GM15510 (cell line): Measurements from ENCODE around the gene LMNA.

Experiments
- POLR2A ChIP-seq: IDR thresholded peaks from 3 replicates; pipeline ENCODE4 v1.6.1; 2011; ENCODE audit warnings: borderline replicate concordance; ENCODE audit not compliant: insufficient read length; ENCODE audit errors: extremely low read depth

LMNA gene

DNA sequence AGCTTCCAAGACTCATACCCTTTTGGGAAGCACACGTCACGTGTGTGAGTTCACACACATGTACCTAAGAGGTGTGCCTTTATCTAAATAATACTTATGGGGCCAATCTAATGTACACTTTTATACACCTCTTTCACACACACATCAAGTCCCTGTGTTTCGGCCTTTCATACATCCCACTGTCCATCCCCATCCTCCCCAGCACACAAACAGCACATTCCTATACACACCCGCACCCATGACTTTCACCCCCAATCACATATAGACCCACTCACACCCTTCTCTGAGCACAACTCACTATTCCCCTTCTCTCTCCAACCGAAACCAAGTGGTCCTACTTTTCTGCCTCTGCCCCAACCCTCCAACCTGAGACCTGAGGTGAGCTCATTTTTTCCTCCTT is 35.8 kb upstream of the LMNA start:
- TF ChIP-seq POLR2A = no peak

DNA sequence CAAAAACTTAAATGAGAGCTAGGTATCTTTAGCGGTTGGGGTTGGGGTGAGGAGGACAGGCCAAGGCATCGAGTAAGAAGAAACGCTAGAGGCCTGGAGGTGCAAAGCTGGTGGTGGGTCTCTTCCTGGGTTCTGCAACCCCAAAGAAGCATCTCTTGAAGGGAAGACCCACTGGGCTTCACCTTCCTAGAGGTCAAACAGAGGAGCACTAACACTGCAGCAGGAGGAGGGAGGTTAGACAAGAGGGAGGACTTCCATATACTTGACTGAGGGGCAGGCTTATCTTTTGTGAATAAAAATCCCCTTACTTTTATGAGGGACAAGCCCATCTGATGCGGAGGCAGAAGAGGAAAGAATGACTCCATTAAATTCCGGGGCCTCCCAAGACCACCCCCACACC is 34.7 kb upstream of the LMNA start:
- TF ChIP-seq POLR2A = no peak

DNA sequence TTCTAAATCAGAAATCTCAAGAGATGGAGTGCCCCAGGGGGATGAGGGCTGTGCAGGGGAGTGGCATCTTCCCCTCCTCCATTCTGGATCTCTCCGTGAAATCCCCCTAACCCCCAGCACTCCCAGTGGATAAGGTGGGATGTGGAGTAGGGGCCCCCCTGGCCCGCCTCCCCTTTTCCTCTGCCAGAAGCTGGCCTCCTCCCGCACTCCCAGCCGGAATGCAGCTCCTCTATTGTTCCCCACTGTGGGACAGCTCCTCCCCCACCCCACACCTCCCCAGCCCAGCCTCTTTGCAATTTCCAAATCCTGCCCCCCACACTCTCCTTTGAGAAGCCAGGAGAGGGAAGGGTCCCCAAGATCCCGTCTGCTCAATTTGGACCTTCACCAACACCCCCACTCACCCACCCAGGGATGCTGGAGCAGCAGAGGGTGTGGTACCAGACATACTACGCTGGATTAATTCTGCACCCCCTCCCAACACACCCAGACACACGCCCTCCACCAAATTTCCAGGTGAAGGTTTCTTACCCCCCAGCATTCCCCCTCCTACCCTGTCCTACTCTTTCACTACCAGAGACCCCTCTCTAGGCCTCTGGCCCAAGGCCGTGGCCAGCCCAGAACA is 34.2 kb upstream of the LMNA start:
- TF ChIP-seq POLR2A = no peak

DNA sequence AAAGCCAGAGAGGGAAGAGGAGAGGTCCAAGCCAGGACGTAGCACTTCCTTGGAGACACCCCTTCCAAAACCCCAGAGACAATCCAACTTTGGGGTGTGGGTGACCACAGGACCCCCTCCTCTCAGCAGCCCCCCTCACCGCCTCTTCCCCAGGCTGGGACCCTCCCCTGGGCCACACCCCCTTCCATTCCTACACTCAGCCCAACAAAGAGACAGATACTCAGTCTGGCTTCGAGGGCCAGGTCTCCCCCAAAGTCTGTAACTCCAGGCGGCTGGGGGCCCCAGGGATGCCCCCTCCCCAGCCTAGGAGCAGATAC is 33.7 kb upstream of the LMNA start:
- TF ChIP-seq POLR2A = no peak

DNA sequence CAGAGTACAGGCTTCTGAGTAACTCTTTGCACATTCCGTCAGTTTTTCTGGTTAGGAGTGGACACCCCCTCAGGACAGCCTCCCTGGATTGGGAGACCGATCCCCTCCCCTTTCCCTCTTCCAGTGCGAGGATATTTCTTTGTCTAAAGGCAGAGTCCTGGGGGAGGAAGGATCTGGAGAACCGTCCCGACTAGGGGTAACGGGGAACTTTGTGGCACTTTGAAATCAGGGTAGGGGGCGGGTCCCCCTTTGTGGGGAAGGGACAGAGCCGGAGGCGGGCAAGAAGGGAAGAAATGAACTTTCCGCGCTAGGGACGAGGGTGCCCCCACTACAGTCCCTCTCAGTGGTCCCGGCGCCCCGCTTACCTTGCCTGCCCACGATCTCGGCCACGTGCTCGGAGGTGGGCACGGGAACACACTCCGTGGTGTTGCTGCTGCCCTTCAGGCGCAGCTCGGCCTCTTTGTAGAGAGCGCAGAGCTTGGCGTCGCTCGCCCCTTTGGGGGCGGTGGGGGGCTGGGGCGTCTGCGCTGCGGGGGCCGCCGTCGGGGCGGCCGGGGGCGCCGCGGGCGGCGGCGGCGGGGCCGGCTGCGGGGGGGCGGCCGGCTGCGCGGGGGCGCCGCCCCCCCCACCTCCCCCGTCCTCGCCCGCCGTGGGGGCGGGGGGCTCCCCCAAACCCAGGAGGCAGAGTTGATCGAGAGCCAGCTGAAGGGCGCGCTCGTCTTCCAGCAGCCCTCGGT is 33.2 kb upstream of the LMNA start:
- TF ChIP-seq POLR2A = no peak

DNA sequence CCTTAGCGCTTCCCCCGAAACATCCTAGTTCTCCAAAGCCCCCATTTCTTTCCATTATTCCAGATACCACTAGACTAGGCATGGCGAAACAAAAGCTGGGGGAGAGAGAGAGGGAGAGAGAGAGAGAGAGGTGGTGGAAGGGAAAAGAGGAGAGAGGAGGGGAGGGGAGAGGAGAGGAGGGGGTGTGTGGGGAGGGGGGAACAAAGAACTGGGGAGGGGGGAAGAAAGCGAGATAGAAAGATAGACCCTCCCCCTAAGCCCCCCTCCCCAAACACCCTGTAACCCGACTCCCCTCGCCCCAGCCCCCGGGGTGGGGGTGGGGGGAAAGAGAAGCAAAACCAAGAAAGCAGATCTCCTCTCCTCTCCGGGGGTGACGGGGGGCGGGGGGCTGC is 32.6 kb upstream of the LMNA start:
- no peak for TF ChIP-seq POLR2A

DNA sequence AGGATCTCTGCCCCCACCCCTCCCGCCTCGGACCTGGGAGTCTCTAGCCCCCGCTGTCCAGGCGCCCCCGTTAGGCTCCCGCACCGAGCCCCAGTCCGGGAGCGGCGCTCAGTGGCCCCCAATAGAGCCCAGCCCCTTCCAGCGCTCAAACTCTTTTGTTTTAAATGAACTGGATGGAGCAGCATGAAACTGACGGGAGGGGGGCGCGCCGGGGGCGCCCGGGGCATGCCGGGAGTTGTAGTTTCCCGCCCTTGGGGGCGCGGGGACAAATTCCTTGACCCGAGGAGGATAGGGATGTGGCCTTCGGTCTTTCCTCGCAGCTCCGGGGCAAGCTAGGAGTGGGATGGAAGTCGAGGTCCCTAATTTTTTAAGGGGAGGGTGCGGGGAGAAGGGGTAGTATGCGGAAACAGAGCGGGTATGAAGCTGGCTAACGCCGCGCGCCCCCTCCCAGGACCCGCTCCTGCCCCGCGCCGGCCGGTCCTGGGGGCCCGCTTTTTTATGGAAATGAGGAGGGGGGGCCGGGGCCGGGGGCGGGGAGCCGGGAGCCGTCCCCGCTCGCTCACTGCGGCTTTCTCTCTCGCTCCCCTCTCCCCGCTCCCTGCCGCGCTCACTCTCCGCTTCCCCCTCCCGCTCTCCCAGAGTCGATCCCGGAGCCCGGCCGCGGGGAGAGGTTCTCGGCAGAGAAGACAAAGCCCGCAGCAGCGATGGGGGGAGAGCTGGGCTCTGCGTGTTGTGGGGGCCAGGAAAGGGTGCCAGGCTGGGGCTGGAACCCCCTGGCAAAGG is 32.0 kb upstream of the LMNA start, which contains the start of gene MEX3A:
Gene MEX3A (minus strand): TSS at position 157 of the 783 bp plus-strand sequence. CDS start 467 bp downstream, outside the sequence.
- no peak for TF ChIP-seq POLR2A

DNA sequence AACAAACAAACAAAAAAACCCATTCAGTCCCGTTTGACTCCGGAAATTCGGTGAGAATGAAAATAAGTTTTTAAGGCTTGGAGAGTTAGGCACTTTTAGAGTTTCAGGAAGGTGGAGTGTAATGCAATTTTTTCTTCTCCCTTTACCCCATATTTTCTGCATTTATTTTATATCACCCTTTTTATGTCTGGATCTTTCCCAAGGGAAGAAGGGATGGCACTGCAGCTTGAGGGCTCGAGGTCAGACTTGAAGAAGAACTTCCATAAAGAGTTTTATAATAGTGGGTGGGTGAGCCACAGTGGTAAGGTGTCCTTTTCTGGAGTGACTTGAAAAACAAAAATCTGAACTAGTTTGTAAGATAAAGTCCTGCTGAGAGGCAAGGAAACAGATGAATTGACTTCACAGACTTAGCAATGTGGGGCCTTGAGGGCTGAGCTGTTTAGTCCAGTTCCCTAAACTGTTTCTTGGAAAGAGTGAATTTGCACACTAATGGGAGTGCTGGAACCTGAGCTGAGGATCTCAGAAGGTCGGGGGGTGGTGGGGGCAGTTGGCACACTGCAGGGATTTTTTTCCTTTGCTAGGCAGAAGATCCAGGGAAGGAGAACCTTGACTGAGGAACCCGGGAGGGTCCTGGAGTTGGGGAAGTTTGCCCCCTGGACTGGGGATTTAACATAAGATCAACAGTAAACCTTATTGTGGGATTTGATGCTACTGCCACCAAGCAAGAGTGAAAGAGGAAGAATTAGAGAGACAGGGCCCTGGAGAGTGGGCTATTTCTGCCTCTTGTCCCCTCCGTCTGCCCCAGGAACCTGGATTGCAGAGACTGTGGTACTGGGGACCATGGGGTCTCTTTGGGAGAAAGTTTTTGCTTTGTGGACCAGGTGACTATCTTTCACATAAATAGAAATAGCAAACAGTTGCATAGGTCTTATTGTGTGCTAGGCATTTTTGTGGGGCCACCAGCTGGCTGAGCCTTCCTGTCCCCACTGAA is 30.4 kb upstream of the LMNA start:
- no peak for TF ChIP-seq POLR2A

DNA sequence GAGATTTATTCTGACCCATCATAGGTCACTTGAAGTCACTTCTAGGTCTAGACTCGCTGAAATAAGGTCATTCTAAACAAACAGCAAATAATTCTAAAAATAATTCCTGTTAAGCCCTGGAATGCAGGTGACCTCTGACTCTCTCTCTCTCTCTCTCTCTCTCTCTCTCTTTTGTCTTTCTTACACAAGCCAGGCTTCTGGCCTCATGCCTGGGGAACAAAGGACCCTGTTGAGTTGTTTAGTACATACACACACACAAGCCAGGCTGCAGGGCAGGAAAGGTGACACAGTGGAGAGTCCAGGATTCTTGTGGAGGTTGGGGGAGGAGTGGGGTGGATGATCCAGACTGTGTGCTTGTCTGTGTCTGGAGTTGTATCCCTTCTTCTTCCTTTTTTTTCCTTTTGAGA is 28.3 kb upstream of the LMNA start:
- no peak for TF ChIP-seq POLR2A

DNA sequence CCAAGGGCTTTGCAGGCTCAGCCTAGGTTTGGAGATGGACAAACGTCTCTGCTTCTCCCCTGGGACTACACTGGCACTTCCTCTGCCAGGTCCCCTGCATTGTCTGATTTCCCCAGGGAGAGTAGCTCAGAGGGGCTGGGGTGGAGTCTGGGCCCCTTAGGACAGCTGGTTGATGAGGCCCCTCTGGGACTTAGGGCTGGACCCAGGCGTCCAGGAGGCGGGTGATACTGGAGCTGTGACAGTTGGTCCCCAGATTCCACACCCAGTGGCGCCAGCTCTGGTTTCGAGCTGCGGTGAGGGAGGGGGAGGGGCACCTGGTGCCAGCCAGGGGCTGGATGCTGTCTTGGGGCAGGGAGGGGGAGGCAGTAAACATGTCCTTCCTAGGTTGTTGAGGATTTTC is 24.8 kb upstream of the LMNA start:
- TF ChIP-seq POLR2A = no peak

DNA sequence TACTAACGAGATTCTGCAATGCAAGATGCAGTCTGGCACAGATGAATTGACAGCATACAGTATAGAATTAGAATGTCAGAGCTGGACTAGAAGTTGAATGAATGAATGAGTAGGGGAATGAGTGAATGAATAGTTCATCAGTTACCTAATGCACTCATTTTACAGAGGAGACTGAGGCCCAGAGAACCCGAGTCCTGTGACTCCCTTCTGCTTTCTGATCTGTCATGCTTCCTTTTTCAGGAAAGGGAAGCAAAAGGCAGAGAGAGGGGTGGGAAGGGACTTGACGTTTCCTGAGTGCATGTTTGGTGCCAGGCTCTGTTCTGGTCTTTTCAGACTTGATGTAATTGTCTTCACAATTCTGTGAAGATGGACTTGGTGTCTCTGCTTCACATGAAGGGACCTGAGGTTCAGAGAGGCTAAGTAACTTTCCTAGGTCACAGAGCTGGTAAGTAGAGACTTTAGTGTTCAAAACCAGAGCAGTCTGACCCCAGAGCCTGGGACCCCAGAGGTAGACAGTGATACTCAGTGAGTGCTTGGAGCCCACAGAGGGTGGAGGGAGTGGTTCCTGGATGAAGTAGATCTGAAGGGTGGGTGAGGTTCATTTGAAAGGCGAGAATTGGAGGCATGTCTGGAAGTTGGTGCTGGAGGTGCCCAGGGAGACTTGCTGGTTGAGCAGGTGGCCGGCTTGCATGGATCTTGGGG is 24.2 kb upstream of the LMNA start:
- no peak for TF ChIP-seq POLR2A

DNA sequence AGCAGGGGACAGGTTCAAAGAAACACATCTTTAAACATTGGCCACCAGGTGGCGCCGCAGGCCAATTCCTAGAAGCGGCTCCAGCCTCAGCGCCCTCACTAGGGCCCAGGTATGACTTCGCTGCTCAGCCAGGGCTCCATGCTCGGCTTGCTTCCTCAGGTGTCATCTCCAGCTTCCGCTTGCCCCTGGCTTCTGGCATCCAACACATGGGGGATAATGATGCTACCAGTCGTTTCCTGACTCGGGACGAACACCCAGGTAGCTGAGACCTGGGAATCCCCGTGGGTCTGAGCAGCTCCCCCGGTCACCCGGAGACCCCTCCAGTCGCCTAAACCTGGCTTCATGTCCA is 23.7 kb upstream of the LMNA start:
- no peak for TF ChIP-seq POLR2A

DNA sequence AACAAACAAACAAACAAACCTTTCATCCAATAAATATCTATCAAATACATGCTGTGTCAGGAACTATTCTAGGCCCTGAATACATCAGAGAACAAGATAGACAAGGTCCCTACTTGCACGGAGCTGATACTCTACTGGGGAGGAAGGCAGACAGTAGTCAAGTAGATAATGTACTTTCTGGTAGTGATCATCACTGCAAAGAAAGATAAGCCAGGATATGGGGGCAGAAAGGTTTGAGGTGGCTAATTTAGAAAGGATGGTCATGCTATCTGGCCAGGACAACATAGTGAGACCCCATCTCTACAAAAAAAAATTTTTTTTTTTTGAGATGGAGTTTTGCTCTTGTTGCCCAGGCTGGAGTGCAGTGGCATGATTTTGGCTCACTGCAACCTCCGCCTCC is 22.9 kb upstream of the LMNA start:
- no peak for TF ChIP-seq POLR2A

DNA sequence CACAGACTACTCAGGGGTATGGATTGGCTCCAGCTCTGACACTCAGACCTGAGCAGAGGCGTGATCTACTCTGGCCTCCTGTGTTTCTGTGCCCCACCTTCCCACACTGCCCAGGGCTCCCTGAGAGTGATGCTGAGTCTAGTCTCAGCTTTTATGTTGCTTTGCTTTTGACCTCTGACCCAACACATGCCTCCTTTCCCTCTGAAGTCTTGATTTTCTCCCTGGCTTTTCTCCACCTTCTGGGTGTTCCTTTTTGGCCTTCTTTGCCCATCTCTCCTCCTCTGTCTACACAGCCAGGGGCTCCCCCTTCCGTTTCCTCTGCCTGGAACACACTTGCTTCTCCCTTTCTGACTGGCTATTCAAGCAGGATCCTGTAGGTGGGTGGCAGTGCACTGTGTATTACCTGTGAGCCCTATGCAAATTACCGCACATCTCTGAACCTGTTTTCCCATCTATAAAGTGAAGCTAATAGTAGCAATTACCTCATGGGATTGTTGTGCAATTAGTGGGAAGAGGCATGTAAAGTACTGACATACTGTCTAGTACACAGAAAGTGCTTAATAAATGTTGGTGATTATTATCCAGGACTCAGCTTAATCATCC is 18.5 kb upstream of the LMNA start:
- no peak for TF ChIP-seq POLR2A
